RWPE2 (cell line): ENCODE results near the gene CASP3.

Experiments used
- ATAC-seq: fragments of 200-7000 bp; cut with Tn5 transposase; 3 replicates; pipeline ENCODE4 v1.9.1; 2021; ENCODE audit warnings: low read depth
- DNase-seq: peaks from one replicate; pipeline ENCODE4 v3.0.0-alpha.2; 2020; ENCODE audit warnings: low spot score
- H3K27ac ChIP-seq: fragments of 450-650 bp; 2 replicates; pipeline ENCODE4 v1.5.1; 2017; ENCODE audit warnings: mild to moderate bottlenecking; ENCODE audit not compliant: poor library complexity, severe bottlenecking
- H3K27me3 ChIP-seq: fragments of 250-450 bp; sonication (Bioruptor Pico); 2 replicates; pipeline ENCODE4 v1.5.1; 2021; ENCODE audit warnings: mild to moderate bottlenecking, moderate library complexity; ENCODE audit not compliant: insufficient read depth, poor library complexity, severe bottlenecking
- H3K36me3 ChIP-seq: fragments of 250-450 bp; sonication (Bioruptor Pico); 2 replicates; pipeline ENCODE4 v1.5.1; 2020; ENCODE audit warnings: low read depth, mild to moderate bottlenecking, moderate library complexity
- H3K4me1 ChIP-seq: fragments of 250-450 bp; sonication (Bioruptor Pico); 2 replicates; pipeline ENCODE4 v1.5.1; 2021; ENCODE audit warnings: mild to moderate bottlenecking, moderate library complexity; ENCODE audit not compliant: insufficient read depth, poor library complexity, severe bottlenecking
- H3K4me3 ChIP-seq: fragments of 250-450 bp; sonication (Bioruptor Pico); 2 replicates; pipeline ENCODE4 v1.5.1; 2021; ENCODE audit warnings: mild to moderate bottlenecking, moderate library complexity; ENCODE audit not compliant: severe bottlenecking
- H3K9me3 ChIP-seq: fragments of 250-450 bp; sonication (Bioruptor Pico); 2 replicates; pipeline ENCODE4 v1.5.1; 2021; ENCODE audit warnings: mild to moderate bottlenecking, moderate library complexity; ENCODE audit not compliant: severe bottlenecking
- TF ChIP-seq, protein P1 (sequence below): fragments of 450-650 bp; IDR thresholded peaks from one replicate; pipeline ENCODE4 v1.5.1; 2017; ENCODE audit warnings: mild to moderate bottlenecking, moderate library complexity; ENCODE audit not compliant: poor library complexity, severe bottlenecking

CASP3 gene

GRCh38 chr4:184649026-184649970 is at the start of gene CASP3, which contains the start of gene PRIMPOL:
Gene CASP3 (minus strand): TSS chr4:184649447. CDS start chr4:184638453, 10,994 bp downstream.
Gene PRIMPOL (plus strand): TSS chr4:184649738. CDS start chr4:184657141, 7,403 bp downstream.
- DNase-seq: peak; percentile 89
- TF ChIP-seq, protein P1, sequence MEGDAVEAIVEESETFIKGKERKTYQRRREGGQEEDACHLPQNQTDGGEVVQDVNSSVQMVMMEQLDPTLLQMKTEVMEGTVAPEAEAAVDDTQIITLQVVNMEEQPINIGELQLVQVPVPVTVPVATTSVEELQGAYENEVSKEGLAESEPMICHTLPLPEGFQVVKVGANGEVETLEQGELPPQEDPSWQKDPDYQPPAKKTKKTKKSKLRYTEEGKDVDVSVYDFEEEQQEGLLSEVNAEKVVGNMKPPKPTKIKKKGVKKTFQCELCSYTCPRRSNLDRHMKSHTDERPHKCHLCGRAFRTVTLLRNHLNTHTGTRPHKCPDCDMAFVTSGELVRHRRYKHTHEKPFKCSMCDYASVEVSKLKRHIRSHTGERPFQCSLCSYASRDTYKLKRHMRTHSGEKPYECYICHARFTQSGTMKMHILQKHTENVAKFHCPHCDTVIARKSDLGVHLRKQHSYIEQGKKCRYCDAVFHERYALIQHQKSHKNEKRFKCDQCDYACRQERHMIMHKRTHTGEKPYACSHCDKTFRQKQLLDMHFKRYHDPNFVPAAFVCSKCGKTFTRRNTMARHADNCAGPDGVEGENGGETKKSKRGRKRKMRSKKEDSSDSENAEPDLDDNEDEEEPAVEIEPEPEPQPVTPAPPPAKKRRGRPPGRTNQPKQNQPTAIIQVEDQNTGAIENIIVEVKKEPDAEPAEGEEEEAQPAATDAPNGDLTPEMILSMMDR: peak; percentile 26
- peak; percentile 83 for ATAC-seq

DNA sequence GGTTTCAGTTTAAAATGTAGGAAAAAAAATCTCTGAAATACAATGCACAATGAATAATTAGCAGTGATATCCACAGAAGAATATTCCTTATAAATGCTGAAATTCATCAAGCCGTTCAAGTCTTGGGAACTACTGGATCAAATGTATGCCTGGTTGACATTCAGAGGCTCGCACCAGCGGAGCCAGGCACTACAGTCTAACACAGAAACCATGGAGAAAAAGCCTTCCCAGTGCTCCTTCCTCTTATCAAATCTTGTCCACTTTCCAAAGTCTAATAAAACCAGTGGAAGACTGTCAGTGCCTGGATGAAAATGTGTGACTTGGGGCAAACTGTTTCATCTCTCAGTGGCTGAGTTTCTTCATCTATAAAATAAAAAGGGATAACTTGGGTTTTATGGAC is 48.7 kb upstream of the CASP3 start:
- TF ChIP-seq, protein P1: no peak
- H3K27ac ChIP-seq: no peak overlapping the region
- H3K4me3 ChIP-seq: no peak overlapping the region

More at GRCh38 chr4:184649026-184649970, at the start of gene CASP3, which contains the start of gene PRIMPOL:
- Histone ChIP-seq H3K27me3 (no peaks in the 10 kb centered on the region), H3K36me3 (peaks cover 19% of the 10 kb centered on the region), H3K4me1 (peaks cover 13% of the 10 kb centered on the region), H3K4me3 (peak within 1 kb of the TSS; percentile 96), H3K9me3 (no peaks in the 10 kb centered on the region), H3K27ac (peak within 1 kb of the TSS; percentile 70)

DNA sequence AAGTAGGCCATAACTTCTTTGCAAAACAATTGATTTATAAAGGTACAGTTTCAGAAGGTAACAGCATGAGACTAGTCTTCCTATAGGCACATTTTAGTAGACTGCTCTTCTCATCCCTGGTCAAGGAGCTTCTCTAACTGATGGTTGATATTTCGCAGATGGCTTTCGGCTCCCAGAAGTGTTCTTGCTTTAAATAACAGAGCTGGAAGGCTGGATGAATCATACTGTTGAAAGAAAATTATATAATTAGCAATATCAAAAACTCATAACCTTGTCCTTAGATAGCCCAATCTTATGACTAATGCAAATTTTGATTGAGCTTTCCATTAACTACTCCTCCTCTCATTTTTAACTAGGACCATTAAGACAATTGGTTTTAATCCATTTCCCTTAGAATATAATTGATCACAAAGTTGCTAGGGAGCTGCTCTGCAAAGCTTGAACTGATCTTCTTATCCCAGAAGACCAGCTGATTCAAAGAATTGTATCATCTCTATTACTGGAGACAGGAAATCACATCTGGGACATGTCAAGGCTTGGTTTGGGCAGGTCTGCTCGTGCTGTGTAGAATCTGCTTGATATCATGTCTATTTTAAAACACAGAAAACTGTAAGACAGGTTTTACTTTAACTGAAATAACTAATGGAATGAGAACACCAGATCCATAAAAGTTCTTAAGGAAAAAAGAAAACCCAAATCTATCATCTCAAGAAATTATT is 46.1 kb upstream of the CASP3 start:
- ATAC-seq (peak; percentile 90), DNase-seq (no peak)
- Histone ChIP-seq H3K27ac (peak overlapping the region; percentile 70), H3K27me3 (no peaks in the 10 kb centered on the region), H3K4me1 (peaks cover 17% of the 10 kb centered on the region), H3K9me3 (no peaks in the 10 kb centered on the region), H3K4me3 (no peak overlapping the region), H3K36me3 (peaks cover 73% of the 10 kb centered on the region)
- TF ChIP-seq, protein P1: no peak

More for the DNA sequence above, 48.7 kb upstream of the CASP3 start:
- no peak for DNase-seq
- Histone ChIP-seq H3K36me3 (peaks cover 74% of the 10 kb centered on the region), H3K4me1 (peaks cover 17% of the 10 kb centered on the region), H3K9me3 (no peaks in the 10 kb centered on the region), H3K27me3 (no peaks in the 10 kb centered on the region)
- no peak for ATAC-seq

DNA sequence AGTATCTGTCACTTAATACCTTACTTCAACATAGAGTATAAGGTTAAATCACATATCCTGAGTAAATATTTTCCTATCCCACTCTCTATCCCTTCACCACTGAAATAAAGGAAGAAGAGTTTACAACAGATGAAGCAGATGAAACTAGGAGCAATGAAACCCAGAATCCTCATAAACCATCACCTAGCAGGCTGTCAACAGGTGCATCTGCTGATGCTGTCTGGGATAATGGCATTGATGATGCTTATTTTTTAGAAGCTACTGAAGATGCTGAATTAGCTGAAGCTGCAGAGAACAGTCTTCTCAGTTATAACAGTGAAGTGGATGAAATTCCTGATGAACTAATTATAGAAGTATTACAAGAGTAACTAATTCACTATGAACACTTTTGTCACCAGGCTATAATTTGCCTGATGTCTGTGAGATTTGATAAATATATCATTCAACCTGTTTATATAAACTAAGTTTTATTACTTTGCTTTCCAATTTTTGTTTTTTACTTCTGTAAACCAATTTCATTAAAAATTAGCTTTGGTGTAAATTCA is 45.2 kb upstream of the CASP3 start:
- H3K4me3 ChIP-seq: no peak overlapping the region
- H3K27me3 ChIP-seq: no peaks in the 10 kb centered on the region
- H3K9me3 ChIP-seq: no peaks in the 10 kb centered on the region
- ATAC-seq (no peak), DNase-seq (no peak)
- TF ChIP-seq, protein P1: no peak
- H3K27ac ChIP-seq: peak overlapping the region; percentile 70
- H3K4me1 ChIP-seq: peaks cover 17% of the 10 kb centered on the region
- H3K36me3 ChIP-seq: peaks cover 77% of the 10 kb centered on the region
